IPS-15b (cell line): ENCODE data around the gene TRMT112.

Source experiments
- H3K27me3 ChIP-seq: one replicate; pipeline ENCODE4 v1.6.1; 2013; ENCODE audit warnings: low read length; ENCODE audit not compliant: control insufficient read depth, insufficient read depth
- H3K36me3 ChIP-seq: one replicate; pipeline ENCODE4 v1.6.1; 2013; ENCODE audit warnings: low read length; ENCODE audit not compliant: control insufficient read depth, insufficient read depth
- H3K4me1 ChIP-seq: one replicate; pipeline ENCODE4 v1.6.1; 2013; ENCODE audit warnings: mild to moderate bottlenecking, low read length; ENCODE audit not compliant: control insufficient read depth, insufficient read depth
- H3K4me3 ChIP-seq: one replicate; pipeline ENCODE4 v1.5.1; 2013; ENCODE audit warnings: low read depth, low read length
- H3K9ac ChIP-seq: one replicate; pipeline ENCODE4 v1.6.1; 2013; ENCODE audit warnings: low read depth, mild to moderate bottlenecking, low read length
- H3K9me3 ChIP-seq: one replicate; pipeline ENCODE4 v1.6.1; 2013; ENCODE audit warnings: mild to moderate bottlenecking, low read length; ENCODE audit not compliant: control insufficient read depth, insufficient read depth

TRMT112 gene

GRCh38 chr11:64347193-64347867 lies 30.0 kb upstream of the TRMT112 start:
- Histone ChIP-seq H3K36me3 (peaks cover 7% of the 10 kb centered on the region), H3K27me3 (no peaks in the 10 kb centered on the region), H3K4me1 (peaks cover 2% of the 10 kb centered on the region), H3K9ac (no peak overlapping the region), H3K4me3 (no peak overlapping the region), H3K9me3 (no peaks in the 10 kb centered on the region)

- Histone ChIP-seq H3K9ac (no peak overlapping the region), H3K36me3 (peaks cover 7% of the 10 kb centered on the region), H3K4me1 (peaks cover 6% of the 10 kb centered on the region), H3K27me3 (no peaks in the 10 kb centered on the region), H3K9me3 (no peaks in the 10 kb centered on the region), H3K4me3 (no peak overlapping the region)
Measured at GRCh38 chr11:64344787-64345186, 27.4 kb upstream of the TRMT112 start.

GRCh38 chr11:64343767-64344559 lies 26.6 kb upstream of the TRMT112 start:
- H3K36me3 ChIP-seq: peaks cover 7% of the 10 kb centered on the region
- H3K4me3 ChIP-seq: no peak overlapping the region
- H3K27me3 ChIP-seq: peaks cover 3% of the 10 kb centered on the region
- H3K4me1 ChIP-seq: peaks cover 6% of the 10 kb centered on the region
- H3K9ac ChIP-seq: no peak overlapping the region
- no peaks in the 10 kb centered on the region for H3K9me3 ChIP-seq

GRCh38 chr11:64342869-64343745 lies 25.7 kb upstream of the TRMT112 start:
- Histone ChIP-seq H3K36me3 (peaks cover 7% of the 10 kb centered on the region), H3K27me3 (peaks cover 3% of the 10 kb centered on the region), H3K4me3 (peak overlapping the region; percentile 53), H3K9me3 (no peaks in the 10 kb centered on the region), H3K4me1 (peaks cover 6% of the 10 kb centered on the region), H3K9ac (no peak overlapping the region)

GRCh38 chr11:64341851-64342791 lies 24.8 kb upstream of the TRMT112 start:
- Histone ChIP-seq H3K9me3 (no peaks in the 10 kb centered on the region), H3K27me3 (peaks cover 3% of the 10 kb centered on the region), H3K9ac (peak overlapping the region; percentile 47), H3K36me3 (peaks cover 5% of the 10 kb centered on the region), H3K4me1 (peaks cover 6% of the 10 kb centered on the region), H3K4me3 (peak overlapping the region; percentile 68)

GRCh38 chr11:64341429-64341828 lies 24.1 kb upstream of the TRMT112 start:
- Histone ChIP-seq H3K9ac (no peak overlapping the region), H3K4me3 (peak overlapping the region; percentile 68), H3K4me1 (peaks cover 6% of the 10 kb centered on the region), H3K36me3 (peaks cover 4% of the 10 kb centered on the region), H3K9me3 (no peaks in the 10 kb centered on the region), H3K27me3 (peaks cover 3% of the 10 kb centered on the region)

GRCh38 chr11:64340671-64341335 lies 23.4 kb upstream of the TRMT112 start:
- peaks cover 6% of the 10 kb centered on the region for H3K4me1 ChIP-seq
- peaks cover 4% of the 10 kb centered on the region for H3K36me3 ChIP-seq
- no peaks in the 10 kb centered on the region for H3K9me3 ChIP-seq
- peaks cover 3% of the 10 kb centered on the region for H3K27me3 ChIP-seq
- H3K4me3 ChIP-seq: peak overlapping the region; percentile 68
- no peak overlapping the region for H3K9ac ChIP-seq

GRCh38 chr11:64339754-64340408 lies 22.5 kb upstream of the TRMT112 start, which contains the start of gene CCDC88B:
Gene CCDC88B, plus strand, starts transcription at chr11:64340204. Its CDS starts 63 bp downstream, at chr11:64340267.
- Histone ChIP-seq H3K4me3 (peak within 1 kb of the TSS; percentile 68), H3K36me3 (no peaks in the 10 kb centered on the region), H3K9me3 (no peaks in the 10 kb centered on the region), H3K4me1 (peaks cover 6% of the 10 kb centered on the region), H3K27me3 (peaks cover 3% of the 10 kb centered on the region), H3K9ac (no peak within 1 kb of the TSS)

- Histone ChIP-seq H3K4me3 (no peak overlapping the region), H3K4me1 (peaks cover 6% of the 10 kb centered on the region), H3K9me3 (no peaks in the 10 kb centered on the region), H3K36me3 (no peaks in the 10 kb centered on the region), H3K9ac (no peak overlapping the region), H3K27me3 (peaks cover 3% of the 10 kb centered on the region)
Measured at GRCh38 chr11:64339286-64339685, 21.9 kb upstream of the TRMT112 start.

GRCh38 chr11:64338716-64339115 lies 21.4 kb upstream of the TRMT112 start:
- H3K27me3 ChIP-seq: peaks cover 3% of the 10 kb centered on the region
- no peak overlapping the region for H3K9ac ChIP-seq
- H3K4me3 ChIP-seq: no peak overlapping the region
- H3K9me3 ChIP-seq: no peaks in the 10 kb centered on the region
- H3K36me3 ChIP-seq: no peaks in the 10 kb centered on the region
- peaks cover 6% of the 10 kb centered on the region for H3K4me1 ChIP-seq
